DND-41 (cell line): Measurements from ENCODE around the gene MED13.
"Not testable (repeated sequence)": the region's sequence is repeated elsewhere in the genome, so short reads cannot be mapped to it uniquely, and the experiment has no call there.

Source experiments
- ATAC-seq: fragments of 200-7000 bp; cut with Tn5 transposase; 3 replicates; pipeline ENCODE4 v1.9.1; 2021; ENCODE audit warnings: low read depth; ENCODE audit not compliant: insufficient read depth
- DNase-seq: peaks from one replicate; pipeline ENCODE4 v3.0.0-alpha.2; 2020
- H2AFZ ChIP-seq: 2 replicates; pipeline ENCODE4 v1.6.0; 2012; ENCODE audit warnings: low read depth, low read length
- H3K27ac ChIP-seq: 2 replicates; pipeline ENCODE4 v1.5.1; 2012; ENCODE audit warnings: low read length, inconsistent platforms
- H3K27me3 ChIP-seq: fragments of 200-600 bp; sonication (generic); 2 replicates; pipeline ENCODE4 v1.6.0; 2012; ENCODE audit warnings: low read length, mild to moderate bottlenecking, inconsistent platforms; ENCODE audit not compliant: insufficient read depth, poor library complexity
- H3K36me3 ChIP-seq: 2 replicates; pipeline ENCODE4 v1.5.1; 2012; ENCODE audit warnings: low read length, inconsistent platforms; ENCODE audit not compliant: insufficient read depth
- H3K4me1 ChIP-seq: 2 replicates; pipeline ENCODE4 v1.5.1; 2012; ENCODE audit warnings: mild to moderate bottlenecking, low read length; ENCODE audit not compliant: insufficient read depth
- H3K4me2 ChIP-seq: 2 replicates; pipeline ENCODE4 v1.6.0; 2012; ENCODE audit warnings: mild to moderate bottlenecking, moderate library complexity, low read length, inconsistent platforms; ENCODE audit not compliant: insufficient read depth
- H3K4me3 ChIP-seq, 2 experiments: fragments of 200-600 bp in 1 of 2; shearing (Covaris generic) in 1 of 2; 2 replicates each; pipeline ENCODE4 v1.5.1; 2012 to 2016; ENCODE audit warnings: inconsistent platforms in 2 of 2, low read length in 2 of 2, mild to moderate bottlenecking in 2 of 2, low read depth in 1 of 2, moderate library complexity in 1 of 2
- H3K79me2 ChIP-seq: 2 replicates; pipeline ENCODE4 v1.6.0; 2012; ENCODE audit warnings: low read length, inconsistent platforms; ENCODE audit not compliant: insufficient read depth
- H3K9ac ChIP-seq: 2 replicates; pipeline ENCODE4 v1.6.0; 2012; ENCODE audit warnings: low read depth, mild to moderate bottlenecking, inconsistent platforms, low read length, moderate library complexity
- H3K9me3 ChIP-seq: 2 replicates; pipeline ENCODE4 v1.5.1; 2012; ENCODE audit warnings: low read length, moderate library complexity, mild to moderate bottlenecking, inconsistent platforms; ENCODE audit not compliant: insufficient read depth, severe bottlenecking
- H4K20me1 ChIP-seq: 2 replicates; pipeline ENCODE4 v1.6.0; 2012; ENCODE audit warnings: low read length; ENCODE audit not compliant: insufficient read depth
- EZH2 ChIP-seq: IDR thresholded peaks from 3 replicates; pipeline ENCODE4 v1.6.1; 2012; ENCODE audit warnings: borderline replicate concordance, low read depth, mild to moderate bottlenecking, moderate library complexity, low read length, inconsistent platforms; ENCODE audit not compliant: severe bottlenecking
- TF ChIP-seq, protein P1 (sequence below): IDR thresholded peaks from 2 replicates; pipeline ENCODE4 v1.5.1; 2012; ENCODE audit warnings: borderline replicate concordance, low read length, moderate library complexity, mild to moderate bottlenecking; ENCODE audit not compliant: poor library complexity, severe bottlenecking; ENCODE audit errors: extremely low read depth

The MED13 gene

GRCh38 chr17:61895391-61895790 is 169.7 kb downstream of the MED13 start:
- Histone ChIP-seq H2AFZ (no peak overlapping the region), H4K20me1 (no peaks in the 10 kb centered on the region), H3K27ac (no peak overlapping the region), H3K4me1 (no peaks in the 10 kb centered on the region), H3K27me3 (no peaks in the 10 kb centered on the region), H3K36me3 (peaks cover 41% of the 10 kb centered on the region), H3K4me2 (no peak overlapping the region), H3K79me2 (no peaks in the 10 kb centered on the region), H3K4me3 (no peak overlapping the region), H3K9ac (no peak overlapping the region), H3K9me3 (no peaks in the 10 kb centered on the region)
- no peak for TF ChIP-seq EZH2
- TF ChIP-seq, protein P1, sequence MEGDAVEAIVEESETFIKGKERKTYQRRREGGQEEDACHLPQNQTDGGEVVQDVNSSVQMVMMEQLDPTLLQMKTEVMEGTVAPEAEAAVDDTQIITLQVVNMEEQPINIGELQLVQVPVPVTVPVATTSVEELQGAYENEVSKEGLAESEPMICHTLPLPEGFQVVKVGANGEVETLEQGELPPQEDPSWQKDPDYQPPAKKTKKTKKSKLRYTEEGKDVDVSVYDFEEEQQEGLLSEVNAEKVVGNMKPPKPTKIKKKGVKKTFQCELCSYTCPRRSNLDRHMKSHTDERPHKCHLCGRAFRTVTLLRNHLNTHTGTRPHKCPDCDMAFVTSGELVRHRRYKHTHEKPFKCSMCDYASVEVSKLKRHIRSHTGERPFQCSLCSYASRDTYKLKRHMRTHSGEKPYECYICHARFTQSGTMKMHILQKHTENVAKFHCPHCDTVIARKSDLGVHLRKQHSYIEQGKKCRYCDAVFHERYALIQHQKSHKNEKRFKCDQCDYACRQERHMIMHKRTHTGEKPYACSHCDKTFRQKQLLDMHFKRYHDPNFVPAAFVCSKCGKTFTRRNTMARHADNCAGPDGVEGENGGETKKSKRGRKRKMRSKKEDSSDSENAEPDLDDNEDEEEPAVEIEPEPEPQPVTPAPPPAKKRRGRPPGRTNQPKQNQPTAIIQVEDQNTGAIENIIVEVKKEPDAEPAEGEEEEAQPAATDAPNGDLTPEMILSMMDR: no peak
- DNase-seq (no peak), ATAC-seq (no peak)

GRCh38 chr17:61894310-61894709 is 170.8 kb downstream of the MED13 start:
- not testable (repeated sequence) for H3K4me2 ChIP-seq, DNase-seq, H3K27ac ChIP-seq, ATAC-seq, H3K9me3 ChIP-seq, H3K9ac ChIP-seq, H3K27me3 ChIP-seq, H4K20me1 ChIP-seq, H3K79me2 ChIP-seq, H3K4me3 ChIP-seq, H3K4me1 ChIP-seq, H2AFZ ChIP-seq
- H3K36me3 ChIP-seq: peaks cover 45% of the 10 kb centered on the region; the same call in 1 of the 2 replicates
